ENCODE measurements around the gene BRD9.
"Not testable (repeated sequence)": the region's sequence is repeated elsewhere in the genome, so short reads cannot be mapped to it uniquely, and the experiment has no call there.

GRCh38 chr5:825544-825943 is 67.1 kb downstream of the BRD9 start:
- TF ChIP-seq CTCF (IDR thresholded peaks at IDR 0.05 in 8 of 11, conservative IDR thresholded peaks at IDR 0.05 in 3 of 11); POLR2A (IDR thresholded peaks at IDR 0.05); POLR2AphosphoS5 (IDR thresholded peaks at IDR 0.05): not testable (repeated sequence)
